Osteocyte (in vitro differentiated cells): Measurements from ENCODE around the gene SYCP3. TPM values are rescaled to one million over a fixed set of nuclear protein-coding genes. Genes with fewer than 3 reads are reported as not detected.

Source experiments
- DNase-seq: peaks from one replicate; pipeline ENCODE4 v3.0.0; 2021; ENCODE audit warnings: mixed read lengths; ENCODE audit not compliant: unreplicated experiment; ENCODE audit errors: extremely low spot score
- H3K27ac Mint-ChIP-seq: one replicate; pipeline ENCODE4 v1.8.0; 2021; ENCODE audit warnings: mild to moderate bottlenecking, mixed read lengths; ENCODE audit not compliant: unreplicated experiment
- H3K27me3 Mint-ChIP-seq: one replicate; pipeline ENCODE4 v1.8.0; 2021; ENCODE audit warnings: mixed read lengths; ENCODE audit not compliant: unreplicated experiment
- H3K36me3 Mint-ChIP-seq: one replicate; pipeline ENCODE4 v1.8.0; 2021; ENCODE audit warnings: mixed read lengths; ENCODE audit not compliant: unreplicated experiment
- H3K4me1 Mint-ChIP-seq: one replicate; pipeline ENCODE4 v1.8.0; 2021; ENCODE audit warnings: mixed read lengths; ENCODE audit not compliant: unreplicated experiment
- H3K4me3 Mint-ChIP-seq: one replicate; pipeline ENCODE4 v1.8.0; 2021; ENCODE audit warnings: mild to moderate bottlenecking, moderate library complexity, mixed read lengths; ENCODE audit not compliant: unreplicated experiment
- H3K9me3 Mint-ChIP-seq: one replicate; pipeline ENCODE4 v1.8.0; 2021; ENCODE audit warnings: mixed read lengths; ENCODE audit not compliant: unreplicated experiment
- total RNA-seq: library from RNA; stranded (reverse); gene quantifications from 2 replicates; pipeline ENCODE4 v1.2.1, GENCODE V29; 2021
- TF ChIP-seq, protein P1 (sequence below): fragments of 200-600 bp; sonication (generic); IDR thresholded peaks from 2 replicates; pipeline ENCODE4 v1.5.0; 2021; ENCODE audit warnings: antibody characterized with exemption, mild to moderate bottlenecking, moderate library complexity

SYCP3 gene
- total RNA-seq, 1 donor from 2014 or later, result not detected

DNA sequence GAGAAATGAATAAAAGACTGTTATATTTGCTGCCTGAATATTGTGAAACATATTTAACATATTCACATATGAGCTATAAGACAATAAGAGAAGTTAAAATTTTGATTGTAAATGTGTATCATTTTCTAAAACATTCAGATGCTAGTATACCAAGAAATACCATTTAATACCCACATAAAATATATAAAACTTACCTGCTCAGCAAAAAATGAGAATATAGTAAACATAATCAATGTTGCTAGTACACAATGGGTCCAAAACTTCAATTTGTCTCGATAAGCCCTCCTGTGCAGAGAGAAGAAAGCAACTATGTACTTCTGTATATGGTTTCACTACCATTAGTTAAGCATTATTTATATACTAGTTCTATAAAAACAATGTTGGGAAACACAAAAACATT is 9.6 kb upstream of the SYCP3 start:
- H3K27me3 Mint-ChIP-seq, result no peaks in the 10 kb centered on the region
- H3K36me3 Mint-ChIP-seq, result peaks cover 36% of the 10 kb centered on the region
- no peak overlapping the region for H3K27ac Mint-ChIP-seq

DNA sequence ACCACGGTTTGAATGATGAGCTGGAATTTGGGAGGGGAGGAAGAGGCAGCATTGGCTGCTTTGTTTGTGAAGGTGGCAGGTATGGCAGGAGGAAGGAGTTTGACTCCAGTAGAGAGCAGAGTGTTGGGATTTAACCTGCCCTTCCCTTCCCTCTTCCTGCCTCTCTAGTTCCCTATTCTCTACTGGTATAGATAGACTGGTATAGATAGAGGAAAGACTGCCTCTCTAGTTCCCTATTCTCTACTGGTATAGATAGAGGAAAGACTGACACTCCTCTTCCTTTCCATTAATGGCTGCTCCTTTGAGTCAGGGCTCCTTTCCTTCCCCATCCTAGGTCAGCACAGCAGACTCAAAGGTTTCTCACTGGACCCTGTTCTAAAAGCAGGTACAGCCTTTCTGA is 8.4 kb upstream of the SYCP3 start:
- peaks cover 4% of the 10 kb centered on the region for H3K4me1 Mint-ChIP-seq
- H3K4me3 Mint-ChIP-seq, result no peak overlapping the region
- H3K9me3 Mint-ChIP-seq, result no peaks in the 10 kb centered on the region
- H3K27ac Mint-ChIP-seq, result no peak overlapping the region
- peaks cover 39% of the 10 kb centered on the region for H3K36me3 Mint-ChIP-seq
- TF ChIP-seq, protein P1, sequence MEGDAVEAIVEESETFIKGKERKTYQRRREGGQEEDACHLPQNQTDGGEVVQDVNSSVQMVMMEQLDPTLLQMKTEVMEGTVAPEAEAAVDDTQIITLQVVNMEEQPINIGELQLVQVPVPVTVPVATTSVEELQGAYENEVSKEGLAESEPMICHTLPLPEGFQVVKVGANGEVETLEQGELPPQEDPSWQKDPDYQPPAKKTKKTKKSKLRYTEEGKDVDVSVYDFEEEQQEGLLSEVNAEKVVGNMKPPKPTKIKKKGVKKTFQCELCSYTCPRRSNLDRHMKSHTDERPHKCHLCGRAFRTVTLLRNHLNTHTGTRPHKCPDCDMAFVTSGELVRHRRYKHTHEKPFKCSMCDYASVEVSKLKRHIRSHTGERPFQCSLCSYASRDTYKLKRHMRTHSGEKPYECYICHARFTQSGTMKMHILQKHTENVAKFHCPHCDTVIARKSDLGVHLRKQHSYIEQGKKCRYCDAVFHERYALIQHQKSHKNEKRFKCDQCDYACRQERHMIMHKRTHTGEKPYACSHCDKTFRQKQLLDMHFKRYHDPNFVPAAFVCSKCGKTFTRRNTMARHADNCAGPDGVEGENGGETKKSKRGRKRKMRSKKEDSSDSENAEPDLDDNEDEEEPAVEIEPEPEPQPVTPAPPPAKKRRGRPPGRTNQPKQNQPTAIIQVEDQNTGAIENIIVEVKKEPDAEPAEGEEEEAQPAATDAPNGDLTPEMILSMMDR, result no peak
- DNase-seq, result no peak
- H3K27me3 Mint-ChIP-seq, result no peaks in the 10 kb centered on the region

More for the DNA sequence above, 9.6 kb upstream of the SYCP3 start:
- no peaks in the 10 kb centered on the region for H3K9me3 Mint-ChIP-seq
- H3K4me1 Mint-ChIP-seq, result no peaks in the 10 kb centered on the region
- TF ChIP-seq, protein P1, result no peak
- H3K4me3 Mint-ChIP-seq, result no peak overlapping the region
- no peak for DNase-seq

DNA sequence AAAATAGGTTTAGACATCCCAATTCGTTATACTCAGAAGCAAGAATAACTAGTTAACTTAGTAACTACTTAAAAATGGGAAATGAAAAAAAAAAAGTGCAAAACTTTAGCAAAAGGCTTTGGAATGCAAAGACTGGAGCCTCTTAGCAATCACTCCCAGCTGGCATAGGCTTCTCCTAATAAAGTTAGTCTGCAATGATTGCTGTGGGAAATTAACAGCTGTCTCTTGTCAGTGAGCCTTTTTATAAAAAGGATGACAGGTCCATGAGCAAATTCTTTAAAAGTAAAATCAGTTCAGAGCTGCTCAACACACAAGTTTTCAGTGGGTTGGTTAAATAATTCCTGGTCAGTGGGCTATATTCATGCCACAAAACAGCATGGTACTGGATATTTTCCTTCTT is 7.4 kb upstream of the SYCP3 start:
- Mint-ChIP-seq H3K27ac (no peak overlapping the region), H3K27me3 (no peaks in the 10 kb centered on the region), H3K4me1 (peaks cover 4% of the 10 kb centered on the region), H3K9me3 (no peaks in the 10 kb centered on the region), H3K36me3 (peaks cover 42% of the 10 kb centered on the region), H3K4me3 (no peak overlapping the region)
- TF ChIP-seq, protein P1, result no peak
- DNase-seq, result no peak

DNA sequence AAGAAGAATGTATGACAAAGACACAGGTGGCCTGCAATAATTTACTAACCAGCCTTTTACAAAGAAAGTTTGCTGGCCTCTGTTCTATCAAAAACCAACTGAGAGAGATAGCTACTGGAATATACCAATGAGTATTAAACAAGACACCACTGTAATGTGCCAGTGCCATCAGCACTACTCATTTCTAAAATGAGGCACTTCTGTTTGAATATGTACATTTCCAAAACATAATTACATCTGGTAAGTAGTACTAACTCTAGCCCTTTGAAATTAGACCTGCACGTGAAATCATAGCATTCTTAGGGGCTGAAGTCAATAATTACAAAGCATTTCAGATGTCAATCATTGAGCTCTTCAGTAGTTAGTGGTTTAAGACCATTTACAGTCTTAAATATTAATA is 6.9 kb upstream of the SYCP3 start:
- no peak overlapping the region for H3K27ac Mint-ChIP-seq
- DNase-seq, result no peak
- TF ChIP-seq, protein P1, result no peak
- H3K4me1 Mint-ChIP-seq, result peaks cover 4% of the 10 kb centered on the region
- no peaks in the 10 kb centered on the region for H3K27me3 Mint-ChIP-seq
- H3K9me3 Mint-ChIP-seq, result no peaks in the 10 kb centered on the region
- H3K4me3 Mint-ChIP-seq, result no peak overlapping the region
- peaks cover 46% of the 10 kb centered on the region for H3K36me3 Mint-ChIP-seq

DNA sequence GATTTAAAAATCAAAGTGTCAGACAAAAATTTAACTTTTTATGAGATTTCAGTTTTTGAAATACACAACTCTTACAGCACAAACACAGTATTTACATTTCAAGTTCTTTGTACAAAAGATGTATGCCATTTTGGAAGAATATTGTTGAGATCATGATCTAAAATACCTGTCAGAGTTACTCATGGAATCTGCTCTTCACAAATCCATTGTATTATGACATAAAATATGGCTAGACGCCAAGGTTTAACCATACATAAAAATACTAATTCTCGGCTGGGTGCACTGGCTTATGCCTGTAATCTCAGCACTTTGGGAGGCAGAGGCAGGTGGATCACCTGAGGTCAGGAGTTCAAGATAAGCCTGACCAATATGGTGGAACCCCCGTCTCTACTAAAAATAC is 6.2 kb upstream of the SYCP3 start:
- H3K27ac Mint-ChIP-seq, result no peak overlapping the region
- TF ChIP-seq, protein P1, result no peak
- H3K4me1 Mint-ChIP-seq, result peaks cover 4% of the 10 kb centered on the region
- H3K36me3 Mint-ChIP-seq, result peaks cover 47% of the 10 kb centered on the region
- H3K27me3 Mint-ChIP-seq, result no peaks in the 10 kb centered on the region
- DNase-seq, result no peak
- H3K4me3 Mint-ChIP-seq, result no peak overlapping the region
- H3K9me3 Mint-ChIP-seq, result no peaks in the 10 kb centered on the region
